ENCODE results near the gene TMEM59L.

Gene TMEM59L

GRCh38 chr19:18571564-18572344, 40.9 kb upstream of the TMEM59L start, which contains the start of gene UBA52 (continued):
- TF ChIP-seq ZBTB8A (tag by site-specific recombination; IDR thresholded peaks at IDR 0.05) (peak; percentile 67), ZEB2 (tag by site-specific recombination; IDR thresholded peaks at IDR 0.05) (peak; percentile 76; the same call in 1 of the 2 replicates), ZNF416 (tag by site-specific recombination; IDR thresholded peaks at IDR 0.05) (no peak), REPIN1 (tag by site-specific recombination; IDR thresholded peaks at IDR 0.05; ENCODE audit: low read depth) (peak; percentile 84; the same call in 1 of the 2 replicates), ZNF76 (tag by site-specific recombination; IDR thresholded peaks at IDR 0.05; ENCODE audit: borderline replicate concordance, low read depth) (peak; percentile 87), PBX3 (CRISPR knock-in tag; IDR thresholded peaks at IDR 0.05) (peak; percentile 86), ZNF362 (tag by site-specific recombination; IDR thresholded peaks at IDR 0.05) (peak; percentile 75), ZBTB44 (tag by site-specific recombination; IDR thresholded peaks at IDR 0.05) (peak; percentile 29; the same call in 1 of the 2 replicates), ZBTB20 (tag by site-specific recombination; IDR thresholded peaks at IDR 0.05) (peak; percentile 74; the same call in 1 of the 2 replicates), ZBTB49 (tag by site-specific recombination; IDR thresholded peaks at IDR 0.05; ENCODE audit: low read depth) (no peak), ZNF629 (tag by site-specific recombination; IDR thresholded peaks at IDR 0.05) (peak; percentile 99), EGR2 (tag by site-specific recombination; IDR thresholded peaks at IDR 0.05; ENCODE audit: low read depth) (peak; percentile 93), ZBTB6 (tag by site-specific recombination; IDR thresholded peaks at IDR 0.05) (peak; percentile 41; the same call in 1 of the 2 replicates), ZNF24 (tag by site-specific recombination; IDR thresholded peaks at IDR 0.05) (peak; percentile 58; the same call in 1 of the 2 replicates), ZBTB7A (tag by site-specific recombination; IDR thresholded peaks at IDR 0.05; ENCODE audit: low read depth) (peak; percentile 60), ZNF843 (tag by site-specific recombination; IDR thresholded peaks at IDR 0.05) (0 out of 2 replicates have a peak, but pooled peaks have one; percentile 38), SCRT1 (tag by site-specific recombination; IDR thresholded peaks at IDR 0.05; ENCODE audit: borderline replicate concordance) (no peak), ZNF692 (tag by site-specific recombination; IDR thresholded peaks at IDR 0.05) (peak; percentile 98), GLIS1 (tag by site-specific recombination; IDR thresholded peaks at IDR 0.05) (peak; percentile 46; the same call in 1 of the 2 replicates), ZNF202 (tag by site-specific recombination; IDR thresholded peaks at IDR 0.05; ENCODE audit: borderline replicate concordance) (no peak), KLF17 (tag by site-specific recombination; IDR thresholded peaks at IDR 0.05) (peak; percentile 96), ZBTB17 (tag by site-specific recombination; IDR thresholded peaks at IDR 0.05) (peak; percentile 86), ZBTB26 (tag by site-specific recombination; optimal IDR thresholded peaks at IDR 0.05) (peak; percentile 79), ZNF354C (tag by site-specific recombination; IDR thresholded peaks at IDR 0.05; ENCODE audit: borderline replicate concordance, low read depth) (no peak), ZNF785 (tag by site-specific recombination; IDR thresholded peaks at IDR 0.05) (peak; percentile 58; the same call in 1 of the 2 replicates), SP3 (tag by site-specific recombination; IDR thresholded peaks at IDR 0.05) (peak; percentile 97)
